Keratinocyte (primary cell): ENCODE measurements around the gene PRR16.

Source experiments
- CTCF ChIP-seq, 3 experiments: IDR thresholded peaks in 1 of 3; conservative IDR thresholded peaks in 1 of 3; optimal IDR thresholded peaks in 1 of 3; 2 replicates in 2 of 3; 3 replicates in 1 of 3; pipeline versions ENCODE3 to v1.5.1; 2011; ENCODE audit warnings: low read length in 3 of 3, mild to moderate bottlenecking in 3 of 3, moderate library complexity in 2 of 3, control low read depth in 1 of 3, inconsistent platforms in 1 of 3; ENCODE audit not compliant: insufficient read depth in 2 of 3; ENCODE audit errors: extremely low read depth in 1 of 3
- EZH2 ChIP-seq: IDR thresholded peaks from one replicate; pipeline ENCODE4 v1.6.1; 2012; ENCODE audit warnings: inconsistent platforms, mild to moderate bottlenecking, low read length, moderate library complexity

GRCh38 chr5:120692325-120692724 lies 228.2 kb downstream of the PRR16 start:
- TF ChIP-seq CTCF (optimal IDR thresholded peaks at IDR 0.05 in 1 of 3, IDR thresholded peaks at IDR 0.05 in 1 of 3, conservative IDR thresholded peaks at IDR 0.05 in 1 of 3; ENCODE audit: extremely low read depth in 1 of 3, insufficient read depth in 2 of 3, low read length in 3 of 3), result no peak
- TF ChIP-seq EZH2, result no peak
